ENCODE results near the gene TDRD5.

The TDRD5 gene

DNA sequence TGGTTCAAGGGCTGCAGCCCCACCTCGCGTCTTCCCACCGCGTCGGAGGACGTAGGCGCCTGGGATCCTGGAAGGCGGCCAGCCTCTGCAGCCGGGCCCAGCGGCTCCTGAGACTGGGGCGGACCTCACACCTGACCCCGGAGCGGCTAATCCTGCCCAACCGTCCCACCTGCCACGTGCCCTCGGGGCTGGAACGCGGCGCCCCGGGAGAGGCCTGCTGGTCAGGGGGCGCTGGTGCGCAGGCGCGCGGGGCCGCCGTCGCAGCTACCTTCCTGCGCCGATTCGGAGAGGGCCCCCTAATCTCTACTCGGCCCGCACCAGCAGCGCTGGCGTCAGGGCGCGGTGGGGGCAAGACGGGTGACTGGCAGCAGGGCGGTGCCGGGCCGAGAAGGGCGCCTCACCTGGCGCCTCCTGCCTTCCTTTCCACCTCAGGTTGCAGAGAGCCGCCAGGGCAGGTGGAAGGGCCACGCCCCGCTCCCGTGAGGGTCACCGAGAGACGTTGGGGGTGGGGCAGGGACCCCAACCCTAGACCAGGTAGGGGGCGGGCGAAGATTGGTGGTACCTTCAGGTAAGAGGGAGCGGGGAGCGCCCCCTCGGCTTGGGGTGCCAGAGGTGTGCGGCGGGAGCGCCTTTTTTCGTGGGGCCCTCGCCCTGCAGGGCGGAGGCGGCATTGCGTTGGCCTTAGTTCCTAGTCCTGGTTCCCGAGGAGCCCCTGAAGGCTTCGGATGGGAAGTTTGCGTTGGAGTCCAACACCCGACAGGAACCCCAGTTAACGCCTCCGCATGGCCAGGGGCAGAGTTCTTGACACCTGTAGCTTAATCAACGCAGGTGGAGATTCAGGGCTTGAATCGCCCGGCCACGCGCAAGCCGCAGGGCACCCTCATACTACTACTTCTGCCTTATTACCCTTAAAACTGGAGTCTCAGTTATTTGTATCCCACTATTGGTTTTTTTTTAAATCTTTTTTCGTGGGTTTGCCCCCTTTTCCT is at the start of gene TDRD5:
Gene TDRD5 (plus strand): TSS at position 241 of the 989 bp plus-strand sequence. CDS start 784 bp downstream, outside the sequence.
- no peak within 1 kb of the TSS for H3K4me3 ChIP-seq (ENCODE audit: low read depth, low read length)
- no peaks in the 10 kb centered on the region for H3K36me3 ChIP-seq
- H3K9me3 ChIP-seq (ENCODE audit: severe bottlenecking) = peaks cover 8% of the 10 kb centered on the region
- no peak for TF ChIP-seq CTCF (IDR thresholded peaks at IDR 0.05; ENCODE audit: low read depth, low read length)
- H3K27ac ChIP-seq = no peak within 1 kb of the TSS
- peaks cover 10% of the 10 kb centered on the region for H3K27me3 ChIP-seq (ENCODE audit: insufficient read depth, low read depth, severe bottlenecking)
- DNase-seq = no peak

DNA sequence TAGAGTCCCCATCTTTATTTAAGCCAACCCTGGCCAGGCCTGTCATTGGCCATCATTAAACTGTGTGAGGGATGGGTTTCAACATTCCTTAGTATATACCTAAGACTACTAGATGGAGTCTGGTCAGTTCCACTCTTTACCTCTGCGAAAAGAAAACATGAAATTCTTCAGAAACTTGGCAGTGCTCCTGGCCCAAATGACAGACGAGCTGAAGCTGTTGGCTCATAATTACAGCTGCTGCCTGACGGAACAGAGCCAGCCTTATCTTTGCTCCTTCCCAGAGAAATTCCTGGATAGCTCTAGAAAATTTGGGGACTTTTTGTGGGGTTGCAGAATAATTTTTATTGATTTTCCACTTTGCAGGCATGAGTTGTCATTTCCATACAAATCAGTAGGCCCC is 46.3 kb upstream of the TDRD5 start:
- peaks cover 16% of the 10 kb centered on the region for H3K27me3 ChIP-seq (ENCODE audit: insufficient read depth, low read depth, severe bottlenecking)
- DNase-seq = no peak

DNA sequence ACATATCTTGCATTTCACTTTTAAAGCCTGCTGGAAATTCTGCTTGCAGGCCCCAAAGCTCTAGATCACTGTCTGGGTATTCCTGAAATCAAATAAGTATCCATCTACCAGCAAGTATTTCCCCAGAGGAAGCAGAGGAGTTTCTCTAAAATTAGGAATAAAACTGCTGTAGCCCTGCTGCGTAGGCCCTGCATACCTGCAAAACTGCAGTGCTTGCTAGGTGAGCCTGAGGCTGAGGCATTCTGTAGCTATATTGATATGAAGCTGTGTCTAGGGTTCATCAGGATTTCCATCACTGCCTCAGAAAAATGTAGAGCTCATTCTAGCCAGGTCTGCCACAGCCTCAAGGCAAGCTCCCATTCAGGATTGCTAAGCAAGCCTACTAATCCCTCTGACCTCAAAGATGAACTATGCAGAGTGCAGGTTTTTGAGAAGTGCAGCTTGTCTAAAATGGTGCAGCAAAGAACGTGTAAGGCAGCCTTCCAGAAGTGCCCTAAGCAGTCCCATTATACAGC is 44.6 kb upstream of the TDRD5 start:
- Histone ChIP-seq H3K27ac (no peak overlapping the region), H3K36me3 (no peaks in the 10 kb centered on the region), H3K27me3 (ENCODE audit: insufficient read depth, low read depth, severe bottlenecking) (peaks cover 11% of the 10 kb centered on the region), H3K4me3 (ENCODE audit: low read depth, low read length) (no peak overlapping the region), H3K9me3 (ENCODE audit: severe bottlenecking) (no peaks in the 10 kb centered on the region)
- no peak for DNase-seq
- no peak for TF ChIP-seq CTCF (IDR thresholded peaks at IDR 0.05; ENCODE audit: low read depth, low read length)

More for the DNA sequence above, 46.3 kb upstream of the TDRD5 start:
- no peak overlapping the region for H3K27ac ChIP-seq
- no peak for TF ChIP-seq CTCF (IDR thresholded peaks at IDR 0.05; ENCODE audit: low read depth, low read length)
- H3K9me3 ChIP-seq (ENCODE audit: severe bottlenecking) = peaks cover 7% of the 10 kb centered on the region
- no peaks in the 10 kb centered on the region for H3K36me3 ChIP-seq
- H3K4me3 ChIP-seq (ENCODE audit: low read depth, low read length) = no peak overlapping the region

DNA sequence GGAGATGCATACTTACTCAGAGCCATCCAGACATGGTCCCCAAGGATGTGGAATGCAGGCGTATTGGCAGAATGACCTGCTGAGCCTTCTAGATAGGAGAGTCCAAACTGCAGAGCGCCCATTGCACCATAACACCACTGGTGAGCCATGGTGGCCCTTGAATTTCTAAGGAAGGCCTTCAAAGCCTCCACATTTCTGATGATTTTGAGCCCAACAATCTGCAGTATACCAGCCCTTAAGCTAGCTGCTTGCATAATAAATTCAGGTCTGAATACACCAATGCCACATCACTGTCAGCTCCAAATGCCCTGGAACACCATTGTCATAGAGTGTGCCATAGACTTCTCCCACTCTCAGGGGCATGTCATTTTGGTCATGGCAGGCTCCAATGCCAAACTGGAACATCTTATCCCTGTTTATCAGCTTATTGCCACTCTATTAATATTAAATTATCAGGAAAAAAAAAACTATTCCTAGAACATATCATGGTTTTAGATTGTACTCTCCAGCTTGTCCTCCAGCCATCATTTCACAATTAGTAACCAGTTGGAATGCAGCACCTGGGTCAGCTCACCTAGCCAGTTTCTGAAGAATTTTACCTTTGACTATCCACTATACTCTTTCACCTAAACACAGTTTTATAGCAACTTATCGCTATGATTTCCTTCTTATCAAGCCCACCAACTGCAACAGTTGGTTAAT is 42.8 kb upstream of the TDRD5 start:
- no peak for TF ChIP-seq CTCF (IDR thresholded peaks at IDR 0.05; ENCODE audit: low read depth, low read length)
- Histone ChIP-seq H3K9me3 (ENCODE audit: severe bottlenecking) (no peaks in the 10 kb centered on the region), H3K27me3 (ENCODE audit: insufficient read depth, low read depth, severe bottlenecking) (peaks cover 8% of the 10 kb centered on the region), H3K36me3 (no peaks in the 10 kb centered on the region), H3K4me3 (ENCODE audit: low read depth, low read length) (no peak overlapping the region), H3K27ac (no peak overlapping the region)
- DNase-seq = no peak

- no peak for TF ChIP-seq CTCF (IDR thresholded peaks at IDR 0.05; ENCODE audit: low read depth, low read length)
- Histone ChIP-seq H3K9me3 (ENCODE audit: severe bottlenecking) (no peaks in the 10 kb centered on the region), H3K27me3 (ENCODE audit: insufficient read depth, low read depth, severe bottlenecking) (peaks cover 8% of the 10 kb centered on the region), H3K36me3 (no peaks in the 10 kb centered on the region), H3K4me3 (ENCODE audit: low read depth, low read length) (no peak overlapping the region), H3K27ac (no peak overlapping the region)
- DNase-seq = no peak
Measured at GRCh38 chr1:179549368-179549700, 42.3 kb upstream of the TDRD5 start.

Measured in WERI-Rb-1 (cell line).